ENCODE results near the gene AMPD3. TPM values are rescaled to one million over a fixed set of nuclear protein-coding genes. Genes with fewer than 3 reads are reported as not detected.

AMPD3 gene
- polyA plus RNA-seq, 1 of the 3 experiments (the other 2 are of a cell fraction): 1.7 TPM

DNA sequence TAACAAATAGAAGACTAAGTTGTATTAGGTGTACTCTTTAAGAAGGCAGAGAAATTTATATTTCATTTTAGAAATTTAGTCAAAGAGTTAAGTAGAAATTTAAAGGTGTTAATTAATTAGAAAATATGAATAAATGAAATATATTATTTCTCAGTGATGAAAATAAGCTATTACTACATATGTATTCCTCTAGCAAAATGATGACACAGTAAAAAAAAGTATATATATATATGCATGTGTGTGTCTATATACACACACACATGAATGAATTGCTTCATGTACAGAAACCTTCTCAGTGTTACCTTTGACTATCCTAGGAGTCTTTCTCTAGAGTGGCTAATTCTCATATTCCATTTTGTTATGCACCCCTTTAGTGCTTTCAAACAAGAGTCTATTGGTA lies 78.3 kb downstream of the AMPD3 start:
- no peaks in the 10 kb centered on the region for H4K20me1 ChIP-seq (ENCODE audit: insufficient read depth)
- CTCF ChIA-PET: interaction anchor here (1.0 to 1.5 kb wide), 3 partner anchors 13 to 230 kb away, joined by 3 to 4 read pairs (median 3); no protein-coding TSS in a partner anchor
- H3F3A ChIP-seq (replicated peaks; ENCODE audit: insufficient read depth): no peaks in the 10 kb centered on the region
- peaks cover 14% of the 10 kb centered on the region; the same call in 1 of the 2 replicates for H3K79me2 ChIP-seq (ENCODE audit: insufficient read depth)
- no peak overlapping the region for H3K4me2 ChIP-seq
- H3K27ac ChIP-seq (ENCODE audit: low read depth in 2 of 2, low read length in 1 of 2): no peak overlapping the region
- H3K9me3 ChIP-seq: no peaks in the 10 kb centered on the region
- H3K4me1 ChIP-seq (ENCODE audit: control insufficient read depth in 1 of 2, insufficient read depth in 2 of 2, low read depth in 1 of 2, low read length in 1 of 2): peaks cover 0 to 4% of the 10 kb centered on the region in 2 experiments; a peak in 1 of 4 replicates
- H3K4me3 ChIP-seq (ENCODE audit: low read depth in 2 of 2, low read length in 1 of 2): no peak overlapping the region
- H3K27me3 ChIP-seq (ENCODE audit: insufficient read depth): no peaks in the 10 kb centered on the region
- peaks cover 41 to 42% of the 10 kb centered on the region in 2 experiments for H3K36me3 ChIP-seq (replicated peaks in 1 of 2; ENCODE audit: control insufficient read depth in 1 of 2, insufficient read depth in 2 of 2, low read length in 1 of 2)
- no peak overlapping the region for H3K9ac ChIP-seq
- POLR2A ChIA-PET: no interaction called here
- TF ChIP-seq RXRA (IDR thresholded peaks at IDR 0.05; ENCODE audit: borderline replicate concordance, low read depth) (no peak), NFIC (IDR thresholded peaks at IDR 0.05; ENCODE audit: borderline replicate concordance) (no peak), RCOR1 (IDR thresholded peaks at IDR 0.05; ENCODE audit: low read length) (no peak), GABPA (IDR thresholded peaks at IDR 0.05; ENCODE audit: low read depth) (no peak), GATA2 (CRISPR knock-in tag; IDR thresholded peaks at IDR 0.05) (no peak), RFX5 (IDR thresholded peaks at IDR 0.05; ENCODE audit: low read length) (no peak), SMC3 (IDR thresholded peaks at IDR 0.05; ENCODE audit: low read depth, low read length) (no peak), POLR2AphosphoS5 (IDR thresholded peaks at IDR 0.05; ENCODE audit: low read depth, low read length) (no peak), YY1 (IDR thresholded peaks at IDR 0.05; ENCODE audit: low read depth) (no peak), EZH2phosphoT487 (IDR thresholded peaks at IDR 0.05; ENCODE audit: borderline replicate concordance, low read depth) (no peak), TAF1 (IDR thresholded peaks at IDR 0.05; ENCODE audit: borderline replicate concordance, low read depth, low read length) (no peak), IRF3 (IDR thresholded peaks at IDR 0.05; ENCODE audit: low read depth, low read length) (no peak)
- TF ChIP-seq, protein P1, sequence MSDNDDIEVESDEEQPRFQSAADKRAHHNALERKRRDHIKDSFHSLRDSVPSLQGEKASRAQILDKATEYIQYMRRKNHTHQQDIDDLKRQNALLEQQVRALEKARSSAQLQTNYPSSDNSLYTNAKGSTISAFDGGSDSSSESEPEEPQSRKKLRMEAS (IDR thresholded peaks at IDR 0.05; ENCODE audit: low read depth): no peak
- no peak for DNase-seq
- H3K9me2 ChIP-seq: no peaks in the 10 kb centered on the region
- no peak overlapping the region for H2AFZ ChIP-seq (ENCODE audit: low read depth)

GRCh38 chr11:10534316-10534715 lies 79.3 kb downstream of the AMPD3 start:
- Histone ChIP-seq H3K27me3 (ENCODE audit: insufficient read depth) (no peaks in the 10 kb centered on the region), H2AFZ (ENCODE audit: low read depth) (no peak overlapping the region), H3K9me2 (no peaks in the 10 kb centered on the region), H3K9ac (no peak overlapping the region), H3K79me2 (ENCODE audit: insufficient read depth) (peaks cover 24% of the 10 kb centered on the region; the same call in 1 of the 2 replicates), H4K20me1 (ENCODE audit: insufficient read depth) (no peaks in the 10 kb centered on the region), H3K4me3 (ENCODE audit: low read depth in 2 of 2, low read length in 1 of 2) (no peak overlapping the region), H3K36me3 (replicated peaks in 1 of 2; ENCODE audit: control insufficient read depth in 1 of 2, insufficient read depth in 2 of 2, low read length in 1 of 2) (peaks cover 33 to 34% of the 10 kb centered on the region in 2 experiments), H3K9me3 (no peaks in the 10 kb centered on the region), H3K4me2 (no peak overlapping the region), H3K27ac (ENCODE audit: low read depth in 2 of 2, low read length in 1 of 2) (no peak overlapping the region), H3F3A (replicated peaks; ENCODE audit: insufficient read depth) (no peaks in the 10 kb centered on the region), H3K4me1 (ENCODE audit: control insufficient read depth in 1 of 2, insufficient read depth in 2 of 2, low read depth in 1 of 2, low read length in 1 of 2) (peaks cover 0 to 14% of the 10 kb centered on the region in 2 experiments; a peak in 2 of 4 replicates)
- ChIA-PET POLR2A (no interaction called here), CTCF (interaction anchor here (0.6 to 1.5 kb wide), 5 partner anchors 80 to 231 kb away, joined by 3 to 4 read pairs (median 3); partner anchors contain the start of gene ADM)
- DNase-seq: no peak
- WGBS (ENCODE audit: low lambda C conversion rate): 94% methylated on average over 2 of the region's 2 CpGs
- no peak for TF ChIP-seq GATA2 (CRISPR knock-in tag; IDR thresholded peaks at IDR 0.05)
